HFFc6 (cell line): ENCODE measurements around the gene PIMREG. TPM values are rescaled to one million over a fixed set of nuclear protein-coding genes. Genes with fewer than 3 reads are reported as not detected.

ENCODE experiments used
- DNase-seq: peaks from one replicate; pipeline ENCODE4 v3.0.0-alpha.2; 2018
- H3K27ac Mint-ChIP-seq: 2 replicates; pipeline ENCODE4 v1.8.0; 2020; ENCODE audit warnings: mild to moderate bottlenecking, mixed read lengths
- H3K27me3 Mint-ChIP-seq: 2 replicates; pipeline ENCODE4 v1.8.0; 2021; ENCODE audit warnings: mild to moderate bottlenecking, moderate library complexity, mixed read lengths; ENCODE audit not compliant: insufficient read depth
- H3K36me3 Mint-ChIP-seq: 2 replicates; pipeline ENCODE4 v1.8.0; 2021; ENCODE audit warnings: low read depth, mixed read lengths
- H3K4me1 Mint-ChIP-seq: 2 replicates; pipeline ENCODE4 v1.8.0; 2020; ENCODE audit warnings: low read depth, mixed read lengths
- H3K4me3 Mint-ChIP-seq: 2 replicates; pipeline ENCODE4 v1.8.0; 2020; ENCODE audit warnings: mild to moderate bottlenecking, moderate library complexity, mixed read lengths
- H3K9me3 Mint-ChIP-seq: 2 replicates; pipeline ENCODE4 v1.8.0; 2020; ENCODE audit warnings: mild to moderate bottlenecking, mixed read lengths
- total RNA-seq, 6 experiments: library from RNA; stranded (reverse); fragmentation: NEBNext Ultra II Directional; extraction: Animal tissue kit (Norgen Biotek cat#: 25700); gene quantifications; 2 replicates in 1 of 6; 3 replicates in 5 of 6; pipeline ENCODE4 v1.2.3, GENCODE V29; 2021
- TF ChIP-seq, protein P1 (sequence below): fragments of 200-600 bp; sonication (generic); IDR thresholded peaks from 2 replicates; pipeline ENCODE4 v1.5.0; 2021; ENCODE audit warnings: antibody characterized with exemption, mild to moderate bottlenecking

The PIMREG gene
- total RNA-seq, 6 experiments from 2014 or later, result 17.0 to 42.5 (median 38.7) TPM

DNA sequence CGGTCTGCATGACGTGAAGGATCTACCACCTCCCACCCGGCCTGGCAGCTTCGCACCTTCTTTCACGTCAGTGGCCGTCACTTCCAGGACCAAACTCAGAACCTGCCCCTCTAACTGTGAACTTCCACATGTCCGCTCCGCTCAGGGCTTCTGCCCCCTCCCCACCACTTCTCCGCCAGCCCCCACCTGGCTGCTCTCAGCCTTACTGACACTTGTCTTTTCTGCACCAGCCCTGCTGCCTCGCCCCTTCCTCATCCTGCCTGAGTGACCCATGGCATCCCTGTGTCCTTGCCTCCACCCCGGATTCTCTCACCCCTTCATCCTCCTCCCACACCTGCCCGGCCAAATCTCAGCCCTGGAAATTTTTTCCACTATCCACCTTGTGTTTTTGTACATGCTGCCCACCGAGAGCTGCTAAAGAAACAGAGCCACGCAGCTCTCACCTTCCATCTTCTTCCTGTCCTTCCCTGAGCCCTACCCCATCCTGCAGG is 14.2 kb downstream of the PIMREG start:
- H3K27ac Mint-ChIP-seq, result no peak overlapping the region
- no peaks in the 10 kb centered on the region for H3K9me3 Mint-ChIP-seq
- DNase-seq, result no peak
- H3K27me3 Mint-ChIP-seq, result no peaks in the 10 kb centered on the region; the same call in none of the 2 replicates
- H3K4me1 Mint-ChIP-seq, result peaks cover 16% of the 10 kb centered on the region
- H3K36me3 Mint-ChIP-seq, result no peaks in the 10 kb centered on the region
- TF ChIP-seq, protein P1, sequence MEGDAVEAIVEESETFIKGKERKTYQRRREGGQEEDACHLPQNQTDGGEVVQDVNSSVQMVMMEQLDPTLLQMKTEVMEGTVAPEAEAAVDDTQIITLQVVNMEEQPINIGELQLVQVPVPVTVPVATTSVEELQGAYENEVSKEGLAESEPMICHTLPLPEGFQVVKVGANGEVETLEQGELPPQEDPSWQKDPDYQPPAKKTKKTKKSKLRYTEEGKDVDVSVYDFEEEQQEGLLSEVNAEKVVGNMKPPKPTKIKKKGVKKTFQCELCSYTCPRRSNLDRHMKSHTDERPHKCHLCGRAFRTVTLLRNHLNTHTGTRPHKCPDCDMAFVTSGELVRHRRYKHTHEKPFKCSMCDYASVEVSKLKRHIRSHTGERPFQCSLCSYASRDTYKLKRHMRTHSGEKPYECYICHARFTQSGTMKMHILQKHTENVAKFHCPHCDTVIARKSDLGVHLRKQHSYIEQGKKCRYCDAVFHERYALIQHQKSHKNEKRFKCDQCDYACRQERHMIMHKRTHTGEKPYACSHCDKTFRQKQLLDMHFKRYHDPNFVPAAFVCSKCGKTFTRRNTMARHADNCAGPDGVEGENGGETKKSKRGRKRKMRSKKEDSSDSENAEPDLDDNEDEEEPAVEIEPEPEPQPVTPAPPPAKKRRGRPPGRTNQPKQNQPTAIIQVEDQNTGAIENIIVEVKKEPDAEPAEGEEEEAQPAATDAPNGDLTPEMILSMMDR, result no peak
- no peak overlapping the region for H3K4me3 Mint-ChIP-seq

DNA sequence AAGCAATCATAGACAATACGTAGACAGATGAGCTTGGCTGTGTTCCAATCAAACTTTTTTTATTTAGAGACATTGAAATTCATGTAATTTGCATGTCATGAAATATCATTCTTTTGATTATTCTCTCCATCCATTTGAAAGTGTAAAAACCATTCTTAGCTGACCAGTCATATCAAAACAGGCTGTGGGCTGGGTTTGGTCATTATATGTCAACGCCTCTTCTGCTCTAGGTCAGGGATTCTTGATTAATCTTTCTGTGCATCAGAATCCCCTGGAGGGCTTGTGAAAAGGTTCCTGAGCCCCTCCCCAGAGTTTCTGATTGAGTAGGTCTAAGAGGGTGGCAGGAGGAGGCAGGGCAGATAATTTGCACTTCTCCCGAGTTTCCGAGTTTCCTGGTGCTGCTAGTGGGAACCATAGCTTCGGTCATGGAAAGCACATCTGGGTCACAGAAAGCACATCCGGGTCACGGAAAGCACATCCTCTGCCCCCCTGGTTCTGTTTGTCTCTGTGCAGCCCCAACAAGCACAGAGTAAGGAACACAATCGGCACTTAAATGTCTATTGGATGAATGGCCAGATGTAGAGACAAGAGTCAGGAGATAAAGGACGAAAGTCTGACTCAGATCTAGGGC is 16.4 kb downstream of the PIMREG start:
- Mint-ChIP-seq H3K4me1 (peaks cover 16% of the 10 kb centered on the region), H3K27me3 (peaks cover 3% of the 10 kb centered on the region)
- no peak for DNase-seq

DNA sequence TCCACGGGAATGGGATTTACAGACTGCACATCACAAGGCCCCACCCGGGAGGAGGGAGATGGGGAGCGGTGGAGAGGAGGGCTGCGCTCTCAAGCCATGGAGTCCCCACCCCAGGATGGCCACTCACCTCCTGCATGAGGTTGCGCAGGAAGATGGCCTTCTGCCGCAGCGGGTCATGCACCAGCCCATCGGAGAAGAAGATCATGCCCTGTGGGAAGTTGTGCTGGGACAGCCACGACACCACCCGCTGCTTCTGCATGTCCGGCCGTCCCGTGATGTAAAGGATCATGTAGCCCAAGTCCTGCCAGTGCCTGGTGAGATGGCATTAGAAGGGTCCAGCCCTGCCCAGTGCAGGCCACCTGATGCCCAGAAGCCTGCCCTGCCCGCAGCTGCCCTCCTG is 17.0 kb downstream of the PIMREG start:
- H3K4me3 Mint-ChIP-seq, result no peak overlapping the region
- H3K9me3 Mint-ChIP-seq, result no peaks in the 10 kb centered on the region
- H3K4me1 Mint-ChIP-seq, result peaks cover 15% of the 10 kb centered on the region
- H3K27me3 Mint-ChIP-seq, result peaks cover 6% of the 10 kb centered on the region
- DNase-seq, result no peak
- H3K27ac Mint-ChIP-seq, result no peak overlapping the region
- TF ChIP-seq, protein P1, result no peak
- H3K36me3 Mint-ChIP-seq, result no peaks in the 10 kb centered on the region

More for the DNA sequence above, 16.4 kb downstream of the PIMREG start:
- no peaks in the 10 kb centered on the region for H3K36me3 Mint-ChIP-seq
- no peak overlapping the region for H3K4me3 Mint-ChIP-seq
- no peaks in the 10 kb centered on the region for H3K9me3 Mint-ChIP-seq
- no peak overlapping the region for H3K27ac Mint-ChIP-seq
- TF ChIP-seq, protein P1, result no peak

DNA sequence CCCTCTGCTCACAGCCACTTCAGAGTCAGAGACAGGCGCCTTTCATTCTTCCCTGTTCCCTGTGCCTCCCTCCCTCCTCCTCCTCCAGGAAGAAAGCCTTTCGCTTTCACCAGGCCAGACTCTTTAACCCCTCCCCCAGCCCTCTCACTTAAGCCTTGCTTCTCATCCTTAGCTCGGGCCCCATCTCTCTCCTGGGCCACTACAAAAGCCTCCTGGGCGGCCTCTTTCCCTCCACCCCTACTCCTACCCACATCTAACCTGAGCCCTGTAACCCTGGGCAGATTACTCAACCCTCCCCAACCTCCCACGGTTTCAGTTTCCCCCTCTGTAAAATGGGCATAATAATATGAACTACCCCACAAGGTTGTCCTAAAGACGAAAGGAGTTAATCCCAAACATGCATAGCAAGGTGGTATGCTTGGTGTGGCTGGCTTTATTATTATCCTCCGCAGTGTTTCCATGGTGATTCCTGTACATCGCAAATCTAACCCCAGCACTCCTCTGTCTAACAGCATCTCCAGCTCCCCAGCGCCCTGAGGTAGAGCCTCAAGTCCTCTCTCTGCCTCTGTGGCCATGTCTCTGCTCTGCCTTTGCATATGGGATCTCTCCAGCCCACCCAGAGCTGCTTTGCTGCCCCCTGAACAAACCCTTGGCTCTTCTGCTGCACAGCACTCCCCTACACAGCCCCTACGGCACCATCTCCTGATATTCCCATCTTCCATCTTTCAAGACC is 17.7 kb downstream of the PIMREG start:
- no peak overlapping the region for H3K27ac Mint-ChIP-seq
- H3K36me3 Mint-ChIP-seq, result no peaks in the 10 kb centered on the region; the same call in 1 of the 2 replicates
- TF ChIP-seq, protein P1, result no peak
- peaks cover 6% of the 10 kb centered on the region for H3K27me3 Mint-ChIP-seq
- H3K4me1 Mint-ChIP-seq, result peaks cover 8% of the 10 kb centered on the region
- no peak for DNase-seq
- H3K4me3 Mint-ChIP-seq, result no peak overlapping the region
- H3K9me3 Mint-ChIP-seq, result no peaks in the 10 kb centered on the region

DNA sequence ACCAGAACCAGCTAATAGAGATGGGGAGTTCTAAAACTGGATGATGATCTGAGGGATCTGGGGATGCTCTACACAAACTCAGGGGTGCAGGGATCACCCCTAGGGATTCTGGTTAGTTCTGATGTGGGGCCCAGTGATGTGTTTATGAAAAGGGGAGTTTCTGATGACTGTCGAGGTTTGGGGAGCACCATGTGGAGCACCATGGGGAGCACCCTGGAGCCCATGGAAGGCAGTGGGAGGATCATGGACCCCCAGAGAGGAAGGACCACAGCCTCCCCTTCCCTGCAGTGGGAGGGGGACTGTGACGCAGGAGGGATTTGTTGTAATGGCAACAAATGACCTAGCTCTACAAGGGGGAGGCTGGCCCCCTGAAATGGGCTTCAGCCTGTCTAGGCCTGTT is 18.4 kb downstream of the PIMREG start:
- Mint-ChIP-seq H3K4me3 (no peak overlapping the region), H3K27me3 (peaks cover 6% of the 10 kb centered on the region), H3K9me3 (no peaks in the 10 kb centered on the region), H3K36me3 (no peaks in the 10 kb centered on the region; the same call in 1 of the 2 replicates), H3K4me1 (peaks cover under 1% of the 10 kb centered on the region; the same call in 1 of the 2 replicates), H3K27ac (no peak overlapping the region)
- DNase-seq, result no peak
- TF ChIP-seq, protein P1, result no peak
